HEK293T (cell line): Measurements from ENCODE around the gene VIP.

Experiments
- CTCF ChIA-PET: fragments of 350-600 bp; formaldehyde crosslinking; extraction: SDS; loops from one replicate; lab custom pipeline; 2021; ENCODE audit warnings: antibody characterized with exemption, inconsistent platforms; lab: Yijun Ruan, JAX
- POLR2A ChIA-PET: fragments of 350-600 bp; formaldehyde crosslinking; extraction: SDS; loops from one replicate; lab custom pipeline; 2020; ENCODE audit warnings: antibody characterized with exemption, inconsistent platforms; lab: Yijun Ruan, JAX
- DNase-seq: peaks from one replicate; pipeline ENCODE4 v3.0.0; 2012; ENCODE audit warnings: mixed read lengths; ENCODE audit errors: extremely low spot score
- ARNT ChIP-seq: fragments of 450-650 bp; IDR thresholded peaks from 2 replicates; pipeline ENCODE4 v1.6.1; 2017; ENCODE audit warnings: mild to moderate bottlenecking
- BHLHE40 ChIP-seq: fragments of 450-650 bp; IDR thresholded peaks from 2 replicates; pipeline ENCODE4 v1.6.1; 2016; ENCODE audit warnings: mild to moderate bottlenecking, moderate library complexity, borderline replicate concordance
- CTBP1 ChIP-seq: fragments of 450-650 bp; IDR thresholded peaks from 2 replicates; pipeline ENCODE4 v1.6.1; 2016; ENCODE audit warnings: borderline replicate concordance
- ELF4 ChIP-seq: fragments of 450-650 bp; IDR thresholded peaks from 2 replicates; pipeline ENCODE4 v1.6.1; 2017; ENCODE audit warnings: antibody characterized with exemption
- FOXA1 ChIP-seq: fragments of 450-650 bp; IDR thresholded peaks from 2 replicates; pipeline ENCODE4 v1.6.1; 2016; ENCODE audit warnings: mild to moderate bottlenecking
- FOXK2 ChIP-seq: fragments of 450-650 bp; IDR thresholded peaks from 2 replicates; pipeline ENCODE4 v1.6.1; 2016; ENCODE audit warnings: mild to moderate bottlenecking
- FOXM1 ChIP-seq: fragments of 450-650 bp; IDR thresholded peaks from 2 replicates; pipeline ENCODE4 v1.6.1; 2017; ENCODE audit warnings: mild to moderate bottlenecking, borderline replicate concordance
- HDGF ChIP-seq: fragments of 450-650 bp; IDR thresholded peaks from 2 replicates; pipeline ENCODE4 v1.6.1; 2017; ENCODE audit warnings: antibody characterized with exemption, borderline replicate concordance
- L3MBTL2 ChIP-seq: fragments of 450-650 bp; conservative IDR thresholded peaks from 2 replicates; pipeline ENCODE4 v1.6.1; 2016; ENCODE audit warnings: mild to moderate bottlenecking
- LEF1 ChIP-seq: fragments of 450-650 bp; IDR thresholded peaks from 2 replicates; pipeline ENCODE4 v1.6.1; 2017; ENCODE audit warnings: mild to moderate bottlenecking, borderline replicate concordance
- NFRKB ChIP-seq: fragments of 450-650 bp; IDR thresholded peaks from 2 replicates; pipeline ENCODE4 v1.6.1; 2016; ENCODE audit warnings: mild to moderate bottlenecking, moderate library complexity
- SP1 ChIP-seq: fragments of 450-650 bp; IDR thresholded peaks from 2 replicates; pipeline ENCODE4 v1.6.1; 2017
- SUZ12 ChIP-seq: fragments of 450-650 bp; IDR thresholded peaks from 2 replicates; pipeline ENCODE4 v1.6.1; 2016; ENCODE audit warnings: mild to moderate bottlenecking
- TARDBP ChIP-seq: fragments of 450-650 bp; IDR thresholded peaks from 2 replicates; pipeline ENCODE4 v1.6.1; 2016
- ZNF384 ChIP-seq: fragments of 450-650 bp; IDR thresholded peaks from 2 replicates; pipeline ENCODE4 v1.6.1; 2016
- TF ChIP-seq, protein P1 (sequence below): fragments of 450-650 bp; IDR thresholded peaks from 2 replicates; pipeline ENCODE4 v1.6.1; 2016

VIP gene

DNA sequence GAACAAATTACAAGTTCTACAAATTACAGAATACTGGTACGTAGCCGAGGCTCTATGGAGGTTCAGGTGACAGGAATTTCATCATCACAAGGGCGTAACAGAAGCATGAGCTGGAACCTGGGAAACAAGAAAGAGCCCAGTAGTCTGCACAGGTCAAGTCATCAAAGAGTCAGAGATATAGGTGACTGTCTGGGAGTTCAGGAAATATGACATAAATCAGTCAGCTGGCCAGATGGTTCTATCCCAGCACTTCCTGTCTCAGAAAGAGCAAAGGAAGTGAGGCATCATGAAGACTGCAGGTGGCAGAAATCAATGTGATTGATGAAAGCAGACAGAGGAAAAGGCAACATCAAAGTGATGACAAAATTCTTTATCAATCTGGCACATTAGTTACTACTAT, 29.6 kb upstream of the VIP start:
- ChIA-PET CTCF (interaction anchor here (0.7 kb wide), 1 partner anchor 256 kb away, joined by 3 read pairs; no protein-coding TSS in a partner anchor), POLR2A (no interaction called here)
- DNase-seq, result no peak
- TF ChIP-seq SP1, result no peak
- TF ChIP-seq, protein P1, sequence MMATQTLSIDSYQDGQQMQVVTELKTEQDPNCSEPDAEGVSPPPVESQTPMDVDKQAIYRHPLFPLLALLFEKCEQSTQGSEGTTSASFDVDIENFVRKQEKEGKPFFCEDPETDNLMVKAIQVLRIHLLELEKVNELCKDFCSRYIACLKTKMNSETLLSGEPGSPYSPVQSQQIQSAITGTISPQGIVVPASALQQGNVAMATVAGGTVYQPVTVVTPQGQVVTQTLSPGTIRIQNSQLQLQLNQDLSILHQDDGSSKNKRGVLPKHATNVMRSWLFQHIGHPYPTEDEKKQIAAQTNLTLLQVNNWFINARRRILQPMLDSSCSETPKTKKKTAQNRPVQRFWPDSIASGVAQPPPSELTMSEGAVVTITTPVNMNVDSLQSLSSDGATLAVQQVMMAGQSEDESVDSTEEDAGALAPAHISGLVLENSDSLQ, result no peak
- no peak for TF ChIP-seq ELF4
- no peak for TF ChIP-seq FOXM1
- TF ChIP-seq FOXK2, result no peak
- no peak for TF ChIP-seq TARDBP
- no peak for TF ChIP-seq ZNF384
- TF ChIP-seq LEF1, result no peak
- no peak for TF ChIP-seq FOXA1
- no peak for TF ChIP-seq SUZ12
- TF ChIP-seq L3MBTL2, result no peak
- TF ChIP-seq HDGF, result no peak

DNA sequence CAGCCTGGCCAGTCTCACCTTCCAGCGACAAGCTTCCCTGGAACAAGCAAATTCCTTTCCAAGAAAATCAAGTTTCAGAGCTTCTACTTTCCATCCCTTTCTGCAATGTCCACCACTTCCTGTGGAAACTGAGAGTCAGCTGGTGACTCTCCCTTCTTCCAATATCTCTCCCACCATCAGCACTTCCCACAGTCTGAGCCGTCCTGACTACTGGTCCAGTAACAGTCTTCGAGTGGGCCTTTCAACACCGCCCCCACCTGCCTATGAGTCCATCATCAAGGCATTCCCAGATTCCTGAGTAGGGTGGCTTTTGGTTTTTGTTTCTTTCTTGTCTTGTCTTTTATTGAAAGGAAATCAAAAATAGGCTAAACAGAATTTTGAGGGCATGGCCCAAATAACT, 28.6 kb upstream of the VIP start:
- ChIA-PET POLR2A (no interaction called here), CTCF (no interaction called here)
- no peak for DNase-seq
- TF ChIP-seq TARDBP (no peak), SUZ12 (no peak), BHLHE40 (no peak), ZNF384 (no peak), HDGF (no peak), NFRKB (no peak), FOXA1 (no peak), LEF1 (no peak), ARNT (no peak), FOXM1 (no peak), L3MBTL2 (no peak), CTBP1 (no peak), ELF4 (no peak), SP1 (no peak), FOXK2 (no peak)
- TF ChIP-seq, protein P1, result no peak

DNA sequence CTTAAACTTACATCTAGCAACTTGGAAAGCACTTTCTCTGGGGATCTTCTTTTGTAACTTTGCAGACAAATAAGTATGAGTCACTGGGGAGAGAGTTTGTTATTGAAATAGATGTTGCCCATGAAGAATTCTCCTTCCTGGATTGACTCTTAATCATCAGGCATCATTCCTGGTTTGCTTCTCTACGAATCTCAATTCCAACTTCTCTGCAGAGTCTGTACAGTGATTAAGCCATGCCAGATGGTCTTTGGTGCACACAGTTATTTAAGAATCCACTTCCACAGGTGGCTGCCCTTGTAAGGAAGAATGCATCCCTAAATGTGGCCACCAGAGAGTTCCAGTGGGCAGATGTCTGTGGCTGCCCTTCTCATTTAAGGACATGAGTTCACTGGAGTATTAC, 27.2 kb upstream of the VIP start:
- ChIA-PET CTCF (no interaction called here), POLR2A (no interaction called here)
- no peak for DNase-seq
- TF ChIP-seq FOXM1 (no peak), FOXK2 (no peak), ZNF384 (no peak), ARNT (no peak), ELF4 (no peak), HDGF (no peak), CTBP1 (no peak), NFRKB (no peak), SP1 (no peak), LEF1 (no peak), TARDBP (no peak)

DNA sequence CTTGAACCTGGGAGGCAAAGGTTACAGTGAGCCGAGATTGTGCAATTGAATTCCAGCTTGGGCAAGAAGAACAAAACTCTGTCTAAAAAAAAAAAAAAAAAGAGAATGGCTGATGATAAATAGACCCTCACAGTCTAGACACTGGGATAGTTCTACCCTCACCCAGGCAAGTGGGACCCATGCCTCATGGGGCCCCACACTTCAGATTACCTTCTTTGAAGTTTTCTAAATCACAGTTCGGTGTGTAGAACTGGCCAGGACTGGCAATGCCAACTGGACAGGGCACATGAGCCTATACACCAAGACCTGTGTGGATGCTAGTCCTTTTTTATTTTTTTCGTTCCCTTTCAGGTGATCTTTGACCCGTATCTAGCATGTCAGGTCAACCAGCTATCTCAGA, 24.3 kb upstream of the VIP start:
- TF ChIP-seq CTBP1 (no peak), TARDBP (no peak)
- DNase-seq, result no peak
- ChIA-PET POLR2A (no interaction called here), CTCF (no interaction called here)

DNA sequence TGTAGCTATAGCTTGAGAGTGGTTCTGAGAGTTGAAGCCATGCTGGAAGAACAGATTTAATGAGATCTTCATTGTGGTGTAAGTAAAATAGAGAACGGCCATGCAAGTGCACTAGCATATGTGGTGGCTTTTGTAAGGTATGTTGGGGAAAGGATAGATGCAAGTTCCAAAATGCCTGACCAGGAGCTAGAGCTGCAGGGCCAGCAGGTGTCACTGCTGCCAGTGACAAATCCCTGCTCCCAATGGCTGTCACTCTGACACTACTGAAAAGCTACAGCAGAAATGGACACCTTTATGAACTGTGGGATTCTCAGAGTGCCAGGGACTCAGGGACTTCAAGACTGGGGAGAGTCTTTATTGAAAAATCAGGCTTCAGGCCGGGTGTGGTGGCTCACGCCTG, 23.1 kb upstream of the VIP start:
- ChIA-PET CTCF (no interaction called here), POLR2A (no interaction called here)
- TF ChIP-seq SUZ12 (no peak), LEF1 (no peak), FOXA1 (no peak), SP1 (no peak), FOXK2 (no peak), L3MBTL2 (no peak), TARDBP (no peak), ARNT (no peak), NFRKB (no peak), BHLHE40 (no peak)
- TF ChIP-seq, protein P1, result no peak
- DNase-seq, result no peak

DNA sequence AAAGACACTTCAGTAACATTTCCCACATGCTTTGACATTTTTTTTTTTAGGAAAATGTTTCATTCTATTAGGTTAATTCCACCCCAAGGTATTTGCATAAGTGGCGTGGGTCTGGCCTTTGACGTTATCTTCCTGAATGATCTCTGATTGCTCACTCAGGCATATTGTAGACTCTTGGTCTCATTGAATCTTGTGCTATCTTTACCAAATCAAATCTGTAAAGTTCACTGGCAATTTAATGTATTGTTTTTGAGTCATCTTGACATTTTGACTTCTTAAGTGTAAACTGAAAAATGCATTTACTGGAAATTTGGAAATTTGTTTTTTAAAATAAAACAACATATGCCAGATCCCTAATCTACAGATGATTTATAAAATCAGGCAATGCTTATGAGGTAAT, 16.0 kb upstream of the VIP start:
- ChIA-PET POLR2A (no interaction called here), CTCF (no interaction called here)
- TF ChIP-seq SUZ12 (no peak), HDGF (no peak), ARNT (no peak), NFRKB (no peak), FOXA1 (no peak), FOXM1 (no peak), TARDBP (no peak), LEF1 (no peak), L3MBTL2 (no peak), FOXK2 (no peak), ELF4 (no peak), CTBP1 (no peak), ZNF384 (no peak)
- TF ChIP-seq, protein P1, result no peak
- no peak for DNase-seq
